Stimulated activated CD4-positive, alpha-beta T cell treated with anti-CD3 and anti-CD28 coated beads, TNF-alpha, amount 100 ng/mL, for 24 hours (primary cell): Measurements from ENCODE around the gene HMGCS1.
"Not testable (repeated sequence)": the region's sequence is repeated elsewhere in the genome, so short reads cannot be mapped to it uniquely, and the experiment has no call there.

Experiments used
- DNase-seq, 3 experiments: peaks; one replicate each; pipeline ENCODE4 v3.0.0-alpha.2; 2020; ENCODE audit warnings: low read depth in 3 of 3

The HMGCS1 gene

DNA sequence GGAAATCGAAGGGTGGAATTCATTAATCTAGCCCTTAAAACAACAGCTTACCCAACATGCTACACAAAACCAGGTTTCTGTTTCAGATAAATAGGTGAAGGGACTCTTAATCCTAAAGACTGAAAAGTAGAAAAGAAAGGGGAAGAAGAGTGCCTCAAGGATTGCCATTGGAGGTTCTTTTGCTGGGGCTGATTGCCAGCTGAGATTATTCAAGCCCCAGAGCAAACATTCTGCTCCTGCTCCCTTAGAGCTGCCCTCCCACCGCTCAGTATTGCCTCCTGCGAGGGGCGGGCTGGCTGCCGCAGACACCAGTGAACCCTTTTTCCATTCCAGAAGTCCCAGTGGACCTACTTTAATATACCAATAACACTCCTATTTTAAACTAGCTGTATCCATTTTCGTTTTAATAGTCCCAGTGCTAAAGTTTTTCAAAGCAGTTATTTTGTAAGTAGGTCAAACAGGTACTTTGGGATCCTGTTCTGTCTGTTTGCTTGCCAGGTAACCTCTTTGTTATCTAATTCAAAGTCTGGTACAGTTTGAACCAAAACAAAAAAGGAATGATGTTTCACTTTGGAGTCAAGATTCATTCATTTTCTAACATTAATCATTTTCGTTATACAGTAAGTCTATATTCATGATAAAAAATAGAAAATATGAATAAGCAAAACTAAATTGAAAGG lies 38.6 kb downstream of the HMGCS1 start:
- no peak for DNase-seq

DNA sequence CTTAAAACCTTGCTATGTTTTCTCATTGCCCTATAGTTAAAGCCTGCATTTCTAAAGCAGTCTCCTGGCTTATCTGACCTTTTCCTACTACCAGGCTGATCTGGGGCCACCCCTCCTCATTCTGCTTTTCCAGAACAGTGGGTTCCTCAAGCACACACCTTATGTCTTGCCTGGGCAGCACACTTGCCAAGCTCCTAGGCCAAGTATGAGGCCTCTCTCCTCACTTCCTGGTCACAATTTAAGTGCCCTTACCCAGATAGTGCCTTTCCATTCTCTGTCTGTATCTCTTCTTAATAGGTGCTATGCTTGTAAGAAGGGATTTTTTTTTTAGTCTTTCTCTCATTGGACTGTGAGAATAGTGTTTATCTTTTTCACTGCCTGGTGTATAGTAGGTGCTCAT lies 39.7 kb downstream of the HMGCS1 start:
- no peak for DNase-seq

- DNase-seq, result no peak
Measured at GRCh38 chr5:43270645-43271044, 42.6 kb downstream of the HMGCS1 start.

DNA sequence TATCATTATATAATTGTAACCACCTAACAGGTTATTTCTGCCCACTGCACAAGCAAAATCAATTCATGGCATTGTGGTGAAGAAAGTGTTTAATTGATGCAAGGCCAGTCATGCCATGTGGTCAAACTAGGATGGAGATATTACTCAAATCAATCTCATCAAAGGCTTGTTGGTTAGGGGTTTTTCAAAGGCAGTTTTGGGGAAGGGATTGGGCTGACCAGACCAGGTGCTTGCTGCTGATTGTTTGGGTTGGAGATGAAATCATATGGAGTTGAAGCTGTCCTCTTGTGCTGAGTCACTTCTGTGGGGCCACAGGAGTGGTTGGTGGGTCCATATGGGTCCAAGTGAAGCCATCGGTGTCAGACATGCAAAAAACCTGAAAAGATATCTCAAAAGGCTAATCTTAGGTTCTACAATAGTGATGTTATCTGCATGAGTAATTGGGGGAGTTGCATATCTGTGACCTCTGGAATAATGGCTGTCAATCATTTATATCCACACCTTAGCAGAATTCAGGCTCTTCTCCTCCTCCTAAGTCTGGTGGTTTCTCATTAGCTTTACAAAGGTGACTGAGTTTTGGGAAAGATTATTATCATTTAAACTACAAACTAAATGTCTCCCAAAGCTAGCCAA lies 44.9 kb downstream of the HMGCS1 start:
- DNase-seq, result no peak

GRCh38 chr5:43262269-43262668 lies 50.9 kb downstream of the HMGCS1 start:
- not testable (repeated sequence) for DNase-seq

DNA sequence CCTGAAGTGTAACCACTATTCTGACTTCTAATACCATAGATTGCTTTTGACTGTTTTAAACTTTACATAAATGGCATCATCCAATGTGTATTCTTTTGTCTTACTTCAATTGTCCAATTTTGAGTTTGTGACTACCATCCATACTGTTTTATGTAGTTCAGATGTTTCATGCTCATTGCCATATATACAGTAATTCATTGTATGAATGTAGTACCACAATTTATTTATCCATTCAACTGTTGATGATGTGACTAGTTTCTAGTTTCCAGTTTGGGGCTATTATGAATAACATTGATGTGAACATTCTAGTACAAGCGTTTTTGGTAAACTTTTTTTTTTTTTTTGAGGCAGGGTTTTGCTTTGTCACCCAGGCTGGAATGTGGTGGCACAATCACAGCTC lies 55.1 kb downstream of the HMGCS1 start:
- no peak for DNase-seq

- DNase-seq, result no peak
Measured at GRCh38 chr5:43256261-43256966, 56.8 kb downstream of the HMGCS1 start.

DNA sequence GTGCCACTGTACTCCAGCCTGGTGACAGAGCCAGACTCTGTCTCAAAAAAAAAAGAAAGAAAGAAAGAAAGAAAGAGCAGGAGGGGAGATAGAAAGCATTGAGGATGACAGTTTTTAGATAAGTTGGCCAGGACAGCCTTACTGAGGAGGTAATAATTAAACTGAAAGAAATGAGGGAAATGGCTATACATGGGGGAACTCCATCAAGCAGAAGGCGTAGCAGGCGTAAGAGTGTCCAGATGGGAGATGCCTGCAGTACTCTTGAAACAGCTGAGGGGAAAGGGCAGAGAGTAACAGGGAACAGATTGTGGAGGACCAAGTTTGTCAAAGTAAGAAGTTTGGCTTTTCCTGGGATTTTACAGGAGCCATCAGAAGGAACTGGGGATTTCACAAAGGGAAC lies 57.5 kb downstream of the HMGCS1 start:
- DNase-seq, result no peak

GRCh38 chr5:43251754-43252153 lies 61.5 kb downstream of the HMGCS1 start:
- DNase-seq, result no peak

DNA sequence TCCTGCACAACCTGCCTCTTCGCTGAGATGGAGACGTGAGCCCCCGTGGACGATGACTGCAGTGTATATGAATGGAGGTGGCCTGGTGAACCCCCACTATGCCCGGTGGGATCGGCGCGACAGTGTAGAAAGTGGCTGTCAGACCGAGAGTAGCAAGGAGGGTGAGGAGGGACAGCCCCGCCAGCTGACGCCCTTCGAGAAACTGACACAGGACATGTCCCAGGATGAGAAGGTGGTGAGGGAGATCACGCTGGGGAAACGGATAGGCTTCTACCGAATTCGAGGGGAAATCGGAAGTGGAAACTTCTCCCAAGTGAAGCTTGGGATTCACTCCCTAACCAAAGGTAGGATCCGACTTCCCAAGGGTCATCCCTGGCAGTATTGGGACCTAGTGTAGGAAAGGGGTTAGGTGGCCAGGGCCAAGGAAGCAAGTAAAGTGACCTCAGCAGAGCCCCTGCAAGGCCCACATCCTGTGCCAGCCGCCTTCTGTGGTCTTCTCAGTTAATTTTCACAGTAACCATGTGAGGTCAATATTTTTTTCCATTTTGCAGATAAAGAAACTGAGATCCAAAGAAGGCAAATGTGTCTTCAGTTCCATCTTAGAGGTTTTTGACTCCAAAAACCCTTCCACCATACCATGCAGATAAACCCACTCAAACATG lies 67.4 kb downstream of the HMGCS1 start:
- DNase-seq, result no peak

- no peak for DNase-seq
Measured at GRCh38 chr5:43244823-43245565, 68.2 kb downstream of the HMGCS1 start.

GRCh38 chr5:43243270-43243669 lies 69.9 kb downstream of the HMGCS1 start:
- no peak for DNase-seq

GRCh38 chr5:43242196-43242595 lies 71.0 kb downstream of the HMGCS1 start:
- no peak for DNase-seq
